GM12891 (cell line): Measurements from ENCODE around the gene HTATIP2. TPM values are rescaled to one million over a fixed set of nuclear protein-coding genes. Genes with fewer than 3 reads are reported as not detected.
A peak's percentile ranks its signal among the peaks of the same experiment; 100 is the strongest.

Experiments used
- DNase-seq: peaks from one replicate; pipeline ENCODE4 v3.0.0; 2011; ENCODE audit warnings: low spot score; ENCODE audit not compliant: insufficient read length
- FAIRE-seq: peaks from 2 replicates; lab custom pipeline; 2011; peaks lifted over from hg19 to GRCh38; lab: Jason Lieb, UNC
- PAX5 ChIP-seq: IDR thresholded peaks from 2 replicates; pipeline ENCODE4 v1.6.1; 2011; ENCODE audit warnings: low read length, moderate library complexity, mild to moderate bottlenecking; ENCODE audit not compliant: insufficient read depth, severe bottlenecking
- POLR2A ChIP-seq: IDR thresholded peaks from 2 replicates; pipeline ENCODE4 v1.6.1; 2011; ENCODE audit warnings: low read depth, low read length, control low read depth
- POLR2AphosphoS5 ChIP-seq: IDR thresholded peaks from 2 replicates; pipeline ENCODE4 v1.6.1; 2011; ENCODE audit warnings: low read depth, low read length, control low read depth
- POU2F2 ChIP-seq: IDR thresholded peaks from 2 replicates; pipeline ENCODE4 v1.6.1; 2011; ENCODE audit warnings: low read depth, mild to moderate bottlenecking, control low read depth, low read length, moderate library complexity
- SPI1 ChIP-seq: IDR thresholded peaks from 2 replicates; pipeline ENCODE4 v1.6.1; 2011; ENCODE audit warnings: low read depth, low read length, control low read depth
- TAF1 ChIP-seq: IDR thresholded peaks from 2 replicates; pipeline ENCODE4 v1.6.1; 2011; ENCODE audit warnings: low read depth, low read length, control low read depth
- polyA plus RNA-seq: library from polyadenylated mRNA; unstranded; fragments of >200 nt; gene quantifications from one replicate; pipeline ENCODE4 v1.2.1, GENCODE V29; 2012; ENCODE audit warnings: low read depth, missing spikeins, inconsistent platforms; ENCODE audit not compliant: missing spikeins

The HTATIP2 gene
- polyA plus RNA-seq: 18.9 TPM

GRCh38 chr11:20363500-20364340, at the start of gene HTATIP2:
Gene HTATIP2 (plus strand): TSS chr11:20363714. CDS start chr11:20364238, 524 bp downstream.
- TF ChIP-seq POLR2A: peak; percentile 57; the same call in 1 of the 2 replicates
- TF ChIP-seq TAF1: 0 out of 2 replicates have a peak, but pooled peaks have one; percentile 10
- peak; percentile 69 for TF ChIP-seq POLR2AphosphoS5
- TF ChIP-seq SPI1: no peak
- TF ChIP-seq POU2F2: no peak
- TF ChIP-seq PAX5: no peak
- peak; percentile 76 for DNase-seq
- peak; percentile 90 for FAIRE-seq

GRCh38 chr11:20315800-20316199, 47.7 kb upstream of the HTATIP2 start:
- FAIRE-seq (no peak), DNase-seq (no peak)
- TF ChIP-seq POLR2AphosphoS5 (no peak), POLR2A (no peak), PAX5 (no peak)

- TF ChIP-seq TAF1 (no peak), SPI1 (no peak), POLR2A (no peak), POU2F2 (no peak), PAX5 (no peak), POLR2AphosphoS5 (no peak)
- FAIRE-seq (no peak), DNase-seq (no peak)
Observed at GRCh38 chr11:20321177-20321576, 42.3 kb upstream of the HTATIP2 start.

GRCh38 chr11:20327377-20327935, 36.1 kb upstream of the HTATIP2 start:
- DNase-seq: no peak
- TF ChIP-seq TAF1 (no peak), PAX5 (no peak), POLR2A (no peak), SPI1 (no peak), POLR2AphosphoS5 (no peak), POU2F2 (no peak)
- no peak for FAIRE-seq

- FAIRE-seq (no peak), DNase-seq (no peak)
- TF ChIP-seq PAX5: no peak
- no peak for TF ChIP-seq SPI1
- TF ChIP-seq POU2F2: no peak
- no peak for TF ChIP-seq POLR2AphosphoS5
- no peak for TF ChIP-seq TAF1
- TF ChIP-seq POLR2A: no peak
Observed at GRCh38 chr11:20336056-20336455, 27.5 kb upstream of the HTATIP2 start.

GRCh38 chr11:20337526-20338154, 25.9 kb upstream of the HTATIP2 start:
- FAIRE-seq (peak; percentile 31), DNase-seq (peak; percentile 12)
- TF ChIP-seq POLR2AphosphoS5 (no peak), PAX5 (no peak), POLR2A (no peak), SPI1 (no peak), TAF1 (no peak), POU2F2 (no peak)

GRCh38 chr11:20342347-20343141, 21.0 kb upstream of the HTATIP2 start:
- FAIRE-seq: no peak
- TF ChIP-seq POLR2A (no peak), PAX5 (no peak), TAF1 (no peak), POU2F2 (no peak), SPI1 (no peak), POLR2AphosphoS5 (no peak)
- no peak for DNase-seq

- no peak for TF ChIP-seq POLR2A
- TF ChIP-seq PAX5: no peak
- TF ChIP-seq SPI1: no peak
- no peak for TF ChIP-seq POLR2AphosphoS5
- no peak for TF ChIP-seq POU2F2
- no peak for TF ChIP-seq TAF1
- no peak for DNase-seq
- no peak for FAIRE-seq
Observed at GRCh38 chr11:20351136-20351535, 12.4 kb upstream of the HTATIP2 start.
